Measurements from ENCODE around the gene FERMT1.
"Not testable (repeated sequence)": the region's sequence is repeated elsewhere in the genome, so short reads cannot be mapped to it uniquely, and the experiment has no call there.

The FERMT1 gene

DNA sequence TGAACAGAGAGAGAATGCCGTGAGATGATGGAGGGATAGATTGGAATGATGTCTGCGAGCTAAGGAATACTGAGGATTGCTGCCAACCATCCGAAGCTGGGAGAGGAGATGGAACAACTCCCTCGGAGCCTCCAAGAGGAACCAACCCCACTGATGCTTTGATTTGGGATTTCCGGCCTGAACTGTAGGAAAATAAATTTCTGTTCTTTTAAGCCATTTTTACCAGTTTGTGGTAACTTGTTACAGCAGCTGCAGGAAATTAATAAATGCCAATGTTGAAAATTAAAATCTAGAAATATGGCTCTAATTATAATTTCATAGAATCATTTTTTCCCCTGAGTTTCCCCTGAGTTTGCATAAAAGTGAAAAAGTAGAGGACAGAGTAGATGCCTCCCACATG lies 83.1 kb downstream of the FERMT1 start:
- DNase-seq (ENCODE audit: low read depth in 2 of 2): no peak

DNA sequence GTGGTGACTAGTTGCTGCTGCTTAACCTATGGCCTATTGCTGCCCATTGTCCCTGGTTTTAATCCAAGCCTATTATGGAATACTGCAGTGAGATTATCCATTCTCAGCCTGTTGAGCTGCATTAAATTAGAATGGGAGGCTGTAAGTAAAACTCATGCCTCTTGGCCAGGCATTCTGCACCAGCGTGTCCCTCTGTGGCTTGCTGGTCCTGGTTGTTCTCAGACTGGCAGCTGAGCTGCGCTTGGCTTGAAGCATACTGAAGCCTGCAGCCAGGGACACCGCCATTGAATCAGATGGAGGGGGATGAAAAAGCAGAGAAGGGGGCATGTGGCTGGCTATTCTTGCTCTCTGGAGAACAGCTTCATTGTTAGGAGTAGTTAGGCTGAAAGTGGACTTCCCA lies 84.6 kb downstream of the FERMT1 start:
- DNase-seq (ENCODE audit: low read depth in 2 of 2): no peak

DNA sequence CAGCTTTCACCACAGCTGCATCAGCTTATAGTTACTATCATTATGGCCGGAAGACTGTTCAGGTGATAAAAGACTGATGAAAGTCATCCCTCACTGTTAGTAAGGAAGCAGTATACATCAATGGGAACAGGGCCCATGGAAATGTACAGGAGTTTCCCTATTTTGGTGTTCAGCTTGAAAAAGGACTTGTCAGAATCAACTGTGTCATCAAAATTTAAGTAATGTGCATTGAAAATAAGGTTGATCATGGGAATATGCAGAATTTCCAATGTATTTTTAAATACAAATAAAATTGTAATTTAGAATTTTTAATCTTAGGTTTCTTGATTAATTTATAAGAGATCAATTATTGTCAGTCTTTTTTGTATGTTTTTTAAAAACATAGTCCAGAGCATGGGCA lies 85.7 kb downstream of the FERMT1 start:
- DNase-seq (ENCODE audit: low read depth in 2 of 2): no peak

DNA sequence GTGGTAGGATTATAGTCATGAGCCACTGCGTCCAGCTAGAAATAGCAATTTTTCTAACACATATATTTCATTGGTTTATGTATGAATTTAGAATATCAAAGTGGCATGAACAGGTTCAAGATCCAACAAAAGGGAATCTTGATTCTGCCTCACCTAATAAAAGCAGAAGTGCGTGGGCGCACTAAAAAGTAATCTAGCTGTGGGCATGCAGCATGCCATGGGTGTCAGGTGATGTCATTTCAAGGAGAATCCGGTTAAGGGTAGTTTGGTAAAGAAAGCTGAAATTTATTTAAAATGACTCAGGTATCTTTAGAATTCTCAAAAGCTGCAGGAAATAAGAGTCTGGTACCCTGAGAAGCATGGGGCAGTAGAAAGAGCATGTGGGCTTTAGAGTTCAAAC lies 86.6 kb downstream of the FERMT1 start:
- no peak for DNase-seq (ENCODE audit: low read depth in 2 of 2)

DNA sequence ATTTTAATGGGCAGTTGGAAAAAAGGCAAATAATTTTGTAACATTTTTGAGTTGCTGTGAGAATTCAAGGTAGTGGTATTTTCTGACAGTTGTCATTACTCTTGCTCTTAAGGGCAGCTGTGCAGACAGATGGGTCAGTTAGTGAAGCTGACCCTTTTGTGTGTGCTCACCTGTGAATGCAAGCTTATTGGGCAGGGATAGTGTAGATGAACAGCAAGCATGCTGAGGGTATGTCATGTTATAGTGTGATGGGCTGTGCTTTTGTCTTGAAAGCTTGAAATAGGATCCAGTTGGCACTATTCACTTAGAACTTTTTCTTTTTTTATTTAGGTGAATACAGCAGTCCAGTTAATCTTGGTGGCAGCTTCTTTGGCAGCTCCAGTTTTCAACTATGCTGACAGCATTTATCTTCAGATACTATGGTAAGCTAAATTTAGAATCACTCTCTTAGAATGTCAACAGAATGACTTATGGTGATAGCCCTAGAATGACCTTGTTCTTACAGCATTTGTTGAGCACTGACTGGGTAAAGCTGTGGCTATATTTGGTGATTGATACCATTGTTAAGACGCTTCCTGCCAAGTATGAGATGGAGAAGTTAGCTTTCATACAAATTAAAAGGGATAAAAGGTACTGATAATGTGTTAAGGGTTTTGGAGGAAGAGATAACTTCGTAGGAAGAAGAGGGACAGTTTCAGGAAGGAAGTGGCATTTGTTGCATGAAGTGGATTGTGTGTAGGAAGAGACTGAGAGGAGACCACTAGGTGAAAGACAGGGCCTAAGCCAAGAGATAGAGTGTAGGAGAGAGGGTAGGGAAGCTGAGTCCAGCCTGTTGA lies 88.5 kb downstream of the FERMT1 start:
- DNase-seq (ENCODE audit: low read depth in 2 of 2): no peak

DNA sequence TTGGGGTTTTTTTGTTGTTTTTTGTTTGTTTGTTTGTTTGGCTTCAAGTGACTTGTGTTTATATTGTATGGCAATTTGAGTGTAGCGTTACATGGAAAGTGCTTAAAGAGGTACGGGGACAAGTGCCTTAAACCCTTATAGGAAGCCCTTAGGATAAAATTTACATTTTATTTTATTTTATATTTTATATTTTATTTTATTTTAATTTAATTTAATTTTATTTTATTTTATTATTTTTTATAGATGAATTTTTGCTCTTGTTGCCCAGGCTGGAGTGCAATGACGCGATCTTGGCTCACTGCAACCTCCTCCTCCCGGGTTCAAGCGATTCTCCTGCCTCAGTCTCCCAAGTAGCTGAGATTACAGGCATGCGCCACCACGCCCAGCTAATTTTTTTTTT lies 89.9 kb downstream of the FERMT1 start:
- DNase-seq (ENCODE audit: low read depth in 2 of 2): not testable (repeated sequence)

DNA sequence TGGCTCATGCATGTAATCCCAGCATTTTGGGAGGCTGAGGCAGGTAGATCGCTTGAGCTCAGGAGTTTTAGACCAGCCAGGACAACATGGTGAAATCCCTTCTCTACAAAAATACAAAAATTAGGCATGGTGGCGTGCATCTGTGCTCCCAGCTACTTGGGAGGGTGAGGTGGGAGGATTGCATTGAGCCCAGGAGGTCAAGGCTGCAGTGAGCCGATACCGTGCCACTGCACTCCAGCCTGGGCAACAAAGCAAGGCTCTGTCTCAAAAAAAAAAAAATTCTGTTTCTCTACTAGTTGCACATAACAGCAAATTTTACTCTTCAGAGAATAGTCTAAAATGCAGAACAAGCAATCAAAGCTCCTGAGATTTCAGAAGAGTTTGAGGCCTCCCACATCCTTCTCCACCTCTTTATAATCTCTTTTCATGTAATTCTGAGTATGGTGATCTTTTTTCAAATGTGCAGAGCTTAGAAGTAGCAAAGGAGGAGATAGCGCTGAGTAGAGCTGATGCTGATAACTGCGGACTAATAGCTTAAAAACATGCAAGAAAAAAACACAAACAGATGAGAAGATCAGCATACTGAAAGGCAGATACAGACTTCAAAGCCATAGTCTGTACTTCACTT lies 92.3 kb downstream of the FERMT1 start:
- DNase-seq (ENCODE audit: low read depth in 2 of 2): no peak

DNA sequence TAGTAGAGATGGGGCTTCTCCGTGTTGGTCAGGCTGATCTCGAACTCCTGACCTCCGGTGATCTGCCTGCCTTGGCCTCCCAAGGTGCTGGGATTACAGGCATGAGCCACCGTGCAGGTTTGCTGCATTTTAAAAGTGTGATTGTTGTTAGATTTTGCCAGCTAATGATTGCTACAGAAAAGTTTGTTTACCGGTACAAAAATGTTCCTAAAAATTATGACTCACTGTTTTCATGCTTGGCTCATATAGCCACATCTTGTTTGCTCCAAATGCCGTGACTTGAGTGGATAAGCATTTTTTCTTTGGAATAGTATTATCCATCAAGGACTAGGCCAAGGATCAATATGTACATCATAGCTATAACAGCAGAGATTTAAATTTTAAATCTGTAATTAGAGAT lies 93.3 kb downstream of the FERMT1 start:
- no peak for DNase-seq (ENCODE audit: low read depth in 2 of 2)

DNA sequence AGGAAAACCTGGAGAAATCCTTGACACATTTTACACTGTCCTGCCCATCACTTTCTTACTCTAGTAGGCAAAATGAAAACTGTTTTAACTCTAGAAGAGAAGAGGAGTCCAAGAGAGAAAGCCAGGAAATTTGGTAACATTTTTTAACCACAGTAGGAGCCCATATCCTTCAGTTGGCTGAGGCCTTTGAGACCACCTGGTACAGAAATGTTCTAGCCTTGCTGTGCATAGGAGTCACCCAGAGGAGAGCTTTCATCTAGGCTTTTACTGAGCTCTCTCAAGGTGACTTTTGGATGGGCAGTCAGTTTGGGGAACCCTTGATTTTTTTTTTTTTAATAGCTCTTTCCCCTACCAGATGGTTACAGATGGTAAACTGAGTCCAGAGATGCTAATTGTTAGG lies 94.0 kb downstream of the FERMT1 start:
- no peak for DNase-seq (ENCODE audit: low read depth in 2 of 2)

DNA sequence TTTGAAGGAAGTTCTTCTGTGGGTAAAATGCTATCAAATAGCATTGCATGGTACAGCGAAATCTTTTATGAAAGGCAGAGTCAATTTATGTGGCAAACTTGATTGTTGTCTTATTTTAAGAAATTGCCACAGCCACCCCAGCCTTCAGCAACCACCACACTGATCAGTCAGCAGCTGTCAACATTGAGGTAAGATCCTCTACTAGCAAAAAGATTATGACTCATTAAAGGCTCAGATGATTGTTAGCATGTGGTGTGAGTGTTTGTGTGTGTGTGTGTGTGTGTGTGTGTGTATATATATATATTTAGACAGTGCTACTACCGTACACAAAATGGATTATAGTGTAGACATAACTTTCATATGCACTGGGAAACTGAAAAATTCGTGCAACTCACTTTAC lies 96.8 kb downstream of the FERMT1 start:
- no peak for DNase-seq (ENCODE audit: low read depth in 2 of 2)
